Activated CD8-positive, alpha-beta memory T cell treated with anti-CD3 and anti-CD28 coated beads, Interleukin-2, amount 50 U/mL, for 4 hours (primary cell): ENCODE results near the gene HMOX2.
A peak's percentile ranks its signal among the peaks of the same experiment; 100 is the strongest.

ENCODE experiments used
- DNase-seq: peaks from one replicate; pipeline ENCODE4 v3.0.0-alpha.2; 2020

HMOX2 gene

GRCh38 chr16:4465977-4466779, 10.0 kb upstream of the HMOX2 start:
- peak; percentile 66 for DNase-seq

DNA sequence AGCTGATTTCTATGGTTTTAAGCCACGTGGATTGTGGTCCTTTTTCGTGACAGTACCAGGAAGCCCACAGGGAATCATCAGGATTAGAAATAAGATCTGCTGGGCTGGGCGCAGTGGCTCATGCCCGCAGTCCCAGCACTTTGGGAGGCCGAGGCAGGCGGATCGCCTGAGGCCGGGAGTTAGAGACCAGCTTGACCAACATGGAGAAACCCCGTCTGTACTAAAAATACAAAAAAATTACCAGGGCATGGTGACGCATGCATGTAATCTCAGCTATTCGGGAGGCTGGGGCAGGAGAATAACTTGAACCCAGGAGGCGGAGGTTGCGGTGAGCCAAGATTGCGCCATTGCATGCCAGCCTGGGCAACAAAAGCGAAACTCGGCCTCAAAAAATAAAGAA, 8.3 kb upstream of the HMOX2 start:
- DNase-seq, result no peak

- DNase-seq, result no peak
Measured at GRCh38 chr16:4468972-4469371, 7.2 kb upstream of the HMOX2 start.

DNA sequence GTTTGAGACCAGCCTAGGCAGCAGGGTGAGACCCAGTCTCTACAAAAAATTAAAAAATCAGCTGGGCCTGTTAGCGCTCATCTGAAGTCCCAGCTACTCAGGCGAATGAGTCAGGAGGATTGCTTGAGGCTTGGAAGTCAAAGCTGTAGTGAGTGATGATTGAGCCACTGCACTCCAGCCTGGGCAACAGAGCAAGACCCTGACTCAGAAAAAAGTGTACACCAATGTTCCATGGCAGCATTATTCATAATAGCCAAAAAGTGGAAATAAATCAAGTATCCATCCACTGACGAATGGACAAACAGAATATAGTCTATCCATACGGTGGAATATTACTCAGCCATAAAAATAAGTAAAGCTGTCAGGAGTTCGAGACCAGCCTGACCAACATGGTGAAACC, 4.3 kb upstream of the HMOX2 start:
- DNase-seq, result no peak

DNA sequence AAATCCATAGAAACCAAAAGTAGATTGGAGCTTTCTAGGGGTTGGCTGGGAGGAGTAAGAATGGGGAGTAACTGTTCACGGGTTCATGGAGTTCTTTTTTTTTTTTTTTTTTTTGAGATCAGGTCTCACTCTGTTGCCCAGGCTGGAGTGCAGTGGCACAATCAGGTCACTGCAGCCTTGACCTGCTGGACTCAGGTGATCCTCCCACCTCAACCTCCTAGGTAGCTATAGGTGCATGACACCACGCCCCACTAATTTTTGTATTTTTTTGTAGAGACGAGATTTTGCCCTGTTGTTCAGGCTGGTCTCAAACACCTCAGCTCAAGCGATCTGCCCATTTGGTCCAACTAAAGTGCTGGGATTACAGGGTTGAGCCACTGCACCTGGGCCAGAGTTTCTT, 3.3 kb upstream of the HMOX2 start:
- no peak for DNase-seq

- peak; percentile 81 for DNase-seq
Measured at GRCh38 chr16:4474192-4474961, 1.8 kb upstream of the HMOX2 start, which contains the start of gene NMRAL1. NMRAL1 (minus strand) TSS chr16:4474625; CDS start chr16:4474132, 493 bp downstream.

GRCh38 chr16:4477966-4478365, 1.8 kb downstream of the HMOX2 start:
- no peak for DNase-seq

DNA sequence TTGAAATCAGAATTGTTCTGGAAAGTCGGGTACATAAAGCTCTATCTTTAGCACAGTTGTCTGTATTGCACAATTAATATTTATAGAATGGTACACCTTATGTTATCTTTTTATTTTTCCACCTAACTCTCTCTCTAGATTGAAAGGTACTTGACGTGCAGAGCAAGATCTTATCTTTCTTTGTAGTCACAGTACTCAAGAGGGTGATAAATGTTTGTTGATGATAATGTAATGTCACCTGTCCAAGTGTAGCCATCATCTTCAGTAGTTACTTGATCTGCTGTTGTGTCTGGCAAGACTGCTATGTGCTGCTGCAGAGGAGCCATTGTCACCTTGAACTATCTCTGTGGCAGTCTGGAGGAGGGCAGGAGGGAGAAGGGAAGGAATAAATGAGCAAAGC, 5.3 kb downstream of the HMOX2 start:
- no peak for DNase-seq

GRCh38 chr16:4481963-4482362, 5.8 kb downstream of the HMOX2 start:
- no peak for DNase-seq

- no peak for DNase-seq
Measured at GRCh38 chr16:4486126-4486893, 10.1 kb downstream of the HMOX2 start.

- no peak for DNase-seq
Measured at GRCh38 chr16:4487955-4488498, 11.8 kb downstream of the HMOX2 start.

DNA sequence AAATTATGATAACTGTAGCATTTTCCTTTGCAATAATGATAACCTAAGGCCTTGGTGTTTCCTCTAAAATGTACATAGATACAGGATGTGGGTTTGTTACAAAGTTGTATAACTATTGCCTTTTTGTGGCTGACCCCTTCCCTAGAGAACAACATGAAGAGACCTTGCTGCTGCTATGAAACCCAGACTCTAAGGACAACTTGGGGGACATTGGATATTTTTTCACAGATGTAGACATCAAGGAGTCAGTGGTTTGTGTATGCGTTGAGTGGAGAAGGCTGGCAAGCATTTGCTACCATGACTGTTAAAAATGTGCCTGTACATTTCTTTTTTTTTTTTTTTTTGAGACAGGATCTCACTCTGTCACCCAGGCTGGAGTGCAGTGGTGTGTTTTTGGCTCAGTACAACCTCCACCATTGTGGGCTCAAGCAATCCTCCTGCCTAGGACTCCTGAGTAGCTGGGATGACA, 12.3 kb downstream of the HMOX2 start:
- no peak for DNase-seq

DNA sequence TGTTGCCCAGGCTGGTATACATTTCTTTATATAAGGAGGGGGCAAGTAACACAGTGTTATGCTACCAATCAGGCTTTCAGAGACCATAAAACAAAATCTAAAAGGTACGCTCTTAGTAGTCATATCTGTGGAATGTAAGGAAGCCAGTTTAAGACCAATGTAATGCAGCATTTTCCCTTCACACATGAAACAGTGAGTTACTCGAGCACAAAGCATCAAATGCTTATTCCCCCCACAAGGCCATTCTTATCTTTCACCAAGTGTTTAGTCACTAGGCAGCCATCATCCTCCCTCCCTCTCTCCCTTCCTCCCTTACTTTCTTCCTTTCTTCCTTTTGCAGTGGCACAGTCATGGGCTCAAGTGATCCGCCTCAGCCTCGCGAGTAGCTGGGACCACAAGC, 12.8 kb downstream of the HMOX2 start:
- DNase-seq, result no peak

DNA sequence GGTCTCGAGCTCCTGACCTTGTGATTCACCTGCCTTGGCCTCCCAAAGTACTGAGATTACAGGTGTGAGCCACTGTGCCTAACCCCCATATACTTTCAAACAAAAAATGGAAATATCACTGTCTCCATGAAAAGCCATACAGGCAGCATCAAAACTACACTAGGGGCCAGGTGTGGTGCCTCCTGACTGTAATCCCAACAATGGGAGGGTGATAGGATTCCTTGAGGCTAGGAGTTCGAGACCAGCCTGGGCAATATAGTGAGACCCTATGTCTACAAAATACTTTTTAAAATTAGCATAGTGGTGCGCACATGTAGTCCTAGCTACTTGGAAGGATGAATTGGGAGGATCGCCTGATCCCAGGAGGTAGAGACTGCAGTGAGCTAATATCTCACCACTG, 15.7 kb downstream of the HMOX2 start:
- no peak for DNase-seq

DNA sequence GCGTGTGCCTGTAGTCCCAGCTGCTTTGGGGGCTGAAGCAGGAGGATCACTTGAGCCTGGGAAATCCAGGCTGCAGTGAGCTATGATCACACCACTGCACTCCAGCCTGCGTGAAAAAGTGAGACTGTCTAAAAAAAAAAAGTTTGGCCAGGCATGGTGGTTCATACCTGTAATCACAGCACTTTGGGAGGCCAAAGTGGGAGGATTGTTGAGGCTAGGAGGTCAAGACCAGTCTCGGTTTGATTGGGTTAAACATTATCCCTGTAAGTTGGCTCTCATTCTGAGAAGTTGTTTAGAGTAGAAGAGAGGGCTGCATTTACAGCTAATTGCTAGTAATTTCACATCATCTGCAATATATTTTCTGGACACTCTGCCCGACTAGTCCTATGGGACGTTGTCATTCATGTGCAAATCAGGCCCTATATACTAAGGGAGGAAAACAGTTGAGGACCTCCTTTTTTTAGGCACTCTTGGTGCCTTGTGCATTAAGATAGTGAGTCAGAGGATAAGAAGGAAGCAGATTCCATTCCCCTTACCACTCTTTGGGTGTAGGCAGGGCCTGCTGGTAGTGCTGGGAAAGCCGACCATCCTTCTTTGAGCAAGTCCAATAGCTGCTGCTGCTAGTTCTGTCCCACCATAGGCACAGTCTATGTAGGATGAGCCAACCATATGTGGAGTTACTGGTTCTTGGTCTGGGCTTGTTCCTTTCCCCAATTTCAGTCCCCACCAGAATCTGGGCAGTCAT, 18.7 kb downstream of the HMOX2 start:
- no peak for DNase-seq

- no peak for DNase-seq
Measured at GRCh38 chr16:4495766-4496165, 19.6 kb downstream of the HMOX2 start.

DNA sequence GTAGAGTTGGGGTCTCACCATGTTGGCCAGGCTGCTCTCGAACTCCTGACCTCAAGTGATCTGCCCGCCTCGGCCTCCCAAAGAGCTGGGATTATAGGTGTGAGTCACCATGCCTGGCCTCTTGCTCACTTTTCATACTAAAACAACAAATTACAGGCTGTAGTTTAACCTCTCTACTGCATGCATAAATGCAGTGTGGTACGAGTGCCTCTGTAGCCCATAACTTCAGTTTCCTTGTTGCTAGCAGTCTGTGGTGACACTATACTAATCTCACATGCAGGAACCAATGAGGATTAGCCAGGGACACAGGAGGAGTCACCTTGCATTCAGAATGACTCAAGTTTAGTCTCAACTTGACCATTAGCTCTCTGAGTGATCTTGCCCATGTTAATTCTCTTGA, 20.1 kb downstream of the HMOX2 start:
- DNase-seq, result no peak

DNA sequence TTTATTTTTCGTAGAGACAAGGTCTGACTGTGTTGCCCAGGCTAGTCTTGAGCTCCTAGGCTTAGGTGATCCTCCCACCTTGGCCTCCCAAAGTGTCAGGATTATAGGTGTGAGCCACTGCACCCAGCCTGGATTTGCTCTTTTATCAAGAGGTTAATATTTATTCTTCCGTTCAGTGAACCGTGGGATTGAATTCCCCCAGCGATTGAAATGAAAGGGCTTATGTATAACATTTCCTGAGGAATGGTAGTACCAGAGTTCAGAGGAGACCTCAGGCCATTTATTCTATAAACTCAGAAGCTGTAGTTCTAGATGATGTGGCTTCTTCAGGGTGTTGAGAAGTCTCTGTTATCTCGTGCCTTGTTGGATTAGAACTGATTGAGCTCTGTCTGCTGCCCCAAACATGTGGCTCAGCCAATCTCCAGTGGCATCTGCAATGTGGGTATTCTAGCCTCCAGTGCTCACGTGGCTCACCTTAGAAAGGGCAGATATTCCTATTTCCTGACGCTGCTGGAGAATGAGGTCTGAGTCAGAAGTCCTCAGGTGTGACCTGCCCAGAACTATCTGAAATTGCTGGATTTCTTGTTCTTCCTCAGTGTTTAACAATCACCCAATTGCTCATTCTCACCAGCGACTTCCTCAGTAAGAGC, 22.5 kb downstream of the HMOX2 start:
- no peak for DNase-seq

DNA sequence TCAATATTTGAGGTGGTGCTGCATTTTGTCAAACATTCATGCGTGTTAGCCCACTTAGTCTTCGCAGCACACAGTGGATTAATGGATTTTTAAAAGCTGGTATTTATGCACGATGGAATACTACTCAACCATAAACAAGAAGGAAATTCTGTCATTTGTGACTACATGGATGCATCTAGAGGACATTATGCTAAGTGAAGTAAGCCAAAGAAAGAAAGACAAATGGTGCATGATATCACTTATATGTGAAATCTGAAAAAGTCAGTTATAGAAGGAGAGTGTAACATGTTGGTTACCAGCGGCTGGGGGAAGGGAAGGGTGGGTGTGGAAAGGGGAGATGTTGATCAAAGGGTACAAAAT, 23.0 kb downstream of the HMOX2 start:
- DNase-seq, result no peak

- DNase-seq, result no peak
Measured at GRCh38 chr16:4500272-4500671, 24.1 kb downstream of the HMOX2 start.

GRCh38 chr16:4501071-4501478, 24.9 kb downstream of the HMOX2 start:
- no peak for DNase-seq
